K562 (cell line): Measurements from ENCODE around the gene DNAJC1. TPM values are rescaled to one million over a fixed set of nuclear protein-coding genes. Genes with fewer than 3 reads are reported as not detected.

ENCODE experiments used
- ATAC-seq: fragments of 200-7000 bp; cut with Tn5 transposase; 3 replicates; pipeline ENCODE4 v1.9.1; 2020; ENCODE audit warnings: moderate library complexity
- BruUV-seq: library from RNA; stranded (reverse); fragments of 400-500 nt; replicated peaks from 2 replicates; lab custom pipeline; 2021; lab: Mats Ljungman, UMichigan
- CTCF ChIA-PET: fragments of 300-600 bp; formaldehyde crosslinking; extraction: SDS; loops from one replicate; lab custom pipeline; 2021; ENCODE audit warnings: low intra/inter-chr PET ratio; lab: Yijun Ruan, JAX
- POLR2A ChIA-PET: fragments of 300-600, 350-650 bp; sonication (Branson Sonifier 250); formaldehyde crosslinking; extraction: SDS; loops from one replicate; lab custom pipeline; 2021; ENCODE audit warnings: antibody characterized with exemption, inconsistent platforms; lab: Yijun Ruan, JAX
- DNase-seq, 4 experiments: peaks; one replicate each; pipeline versions ENCODE4 v3.0.0 to v3.0.0-alpha.2; 2011 to 2018; ENCODE audit warnings: low spot score in 3 of 4, mixed read lengths in 3 of 4; ENCODE audit errors: extremely low read depth in 1 of 4
- FAIRE-seq: peaks from 2 replicates; lab custom pipeline; 2011; peaks lifted over from hg19 to GRCh38; lab: Jason Lieb, UNC
- H2AFZ ChIP-seq: 2 replicates; pipeline ENCODE4 v1.6.0; 2011; ENCODE audit warnings: low read depth, low read length, control low read depth, inconsistent platforms
- H3K27ac ChIP-seq: fragments of 200-600 bp; 3 replicates; pipeline ENCODE4 v1.8.0; 2011; ENCODE audit warnings: low read depth, mild to moderate bottlenecking, control low read depth, inconsistent platforms, low read length, moderate library complexity, mixed read lengths; ENCODE audit errors: extremely low read depth
- H3K27me3 ChIP-seq, 2 experiments: fragments of 300-600 bp in 1 of 2; 2 replicates in 1 of 2; 3 replicates in 1 of 2; pipeline versions ENCODE4 v1.6.0 to v1.8.0; 2011; ENCODE audit warnings: inconsistent platforms in 2 of 2, low read length in 2 of 2, mild to moderate bottlenecking in 1 of 2, mixed read lengths in 1 of 2, moderate library complexity in 1 of 2; ENCODE audit not compliant: control insufficient read depth in 2 of 2, insufficient read depth in 2 of 2
- H3K36me3 ChIP-seq: fragments of 300-600 bp; 3 replicates; pipeline ENCODE4 v1.8.0; 2011; ENCODE audit warnings: mild to moderate bottlenecking, low read length, inconsistent platforms; ENCODE audit not compliant: control insufficient read depth, insufficient read depth
- H3K4me1 ChIP-seq, 2 experiments: fragments of 200-600 bp in 1 of 2; replicated peaks in 1 of 2; 2 replicates in 1 of 2; 3 replicates in 1 of 2; pipeline versions ENCODE4 v1.5.1 to v1.8.0; 2011; ENCODE audit warnings: inconsistent platforms in 2 of 2, low read length in 2 of 2, mild to moderate bottlenecking in 1 of 2, mixed read lengths in 1 of 2, moderate library complexity in 1 of 2; ENCODE audit not compliant: control insufficient read depth in 2 of 2, insufficient read depth in 2 of 2
- H3K4me2 ChIP-seq: 2 replicates; pipeline ENCODE4 v1.6.1; 2011; ENCODE audit warnings: low read length, control low read depth, inconsistent platforms, mixed read lengths; ENCODE audit not compliant: insufficient read depth
- H3K4me3 ChIP-seq: fragments of 200-600 bp; sonication (generic), shearing (Covaris generic); 2 replicates; pipeline ENCODE4 v1.5.1; 2016; ENCODE audit warnings: control low read depth, inconsistent platforms
- H3K79me2 ChIP-seq: fragments of 200-600 bp; 3 replicates; pipeline ENCODE4 v1.8.0; 2011; ENCODE audit warnings: low read length, inconsistent platforms; ENCODE audit not compliant: control insufficient read depth, insufficient read depth
- H3K9ac ChIP-seq, 2 experiments: 2 replicates each; pipeline versions ENCODE4 v1.6.0 to v1.6.1; 2011; ENCODE audit warnings: low read depth in 2 of 2, low read length in 2 of 2, control low read depth in 1 of 2, inconsistent platforms in 1 of 2, mild to moderate bottlenecking in 1 of 2, mixed read lengths in 1 of 2; ENCODE audit not compliant: insufficient read depth in 1 of 2
- H3K9me1 ChIP-seq: one replicate; pipeline ENCODE4 v1.6.0; 2011; ENCODE audit warnings: inconsistent platforms, mild to moderate bottlenecking, low read length, moderate library complexity; ENCODE audit not compliant: control insufficient read depth, insufficient read depth
- H3K9me3 ChIP-seq: replicated peaks from 2 replicates; pipeline ENCODE4 v1.5.1; 2011; ENCODE audit warnings: low read depth, low read length, inconsistent platforms; ENCODE audit not compliant: control insufficient read depth, insufficient read depth
- H4K20me1 ChIP-seq: replicated peaks from 2 replicates; pipeline ENCODE4 v1.6.1; 2011; ENCODE audit warnings: low read length, inconsistent platforms, mixed read lengths; ENCODE audit not compliant: control insufficient read depth, insufficient read depth
- CBX1 ChIP-seq: sonication (generic); IDR thresholded peaks from 2 replicates; pipeline ENCODE4 v1.6.1; 2016; ENCODE audit warnings: antibody characterized with exemption, low read depth, mild to moderate bottlenecking
- DPF2 ChIP-seq: fragments of 450-650 bp; IDR thresholded peaks from 2 replicates; pipeline ENCODE4 v1.6.1; 2016
- IRF2 ChIP-seq: sonication (generic); formaldehyde crosslinking; IDR thresholded peaks from 2 replicates; pipeline ENCODE4 v1.8.1; 2022; ENCODE audit warnings: mild to moderate bottlenecking, missing genetic modification reagents
- MTA3 ChIP-seq: fragments of 450-650 bp; formaldehyde crosslinking; IDR thresholded peaks from 2 replicates; pipeline ENCODE4 v1.6.1; 2017; ENCODE audit warnings: mild to moderate bottlenecking, borderline replicate concordance
- MYNN ChIP-seq, 2 experiments: sonication (generic); formaldehyde crosslinking in 1 of 2; IDR thresholded peaks; 2 replicates each; pipeline versions ENCODE4 v1.5.0 to v1.6.1; 2016 to 2020; ENCODE audit warnings: antibody characterized with exemption in 1 of 2, missing genetic modification reagents in 1 of 2
- NELFE ChIP-seq: IDR thresholded peaks from 2 replicates; pipeline ENCODE4 v1.6.1; 2011; ENCODE audit warnings: mild to moderate bottlenecking; ENCODE audit not compliant: insufficient read depth, insufficient read length
- NFIC ChIP-seq: fragments of 450-650 bp; IDR thresholded peaks from 2 replicates; pipeline ENCODE4 v1.6.1; 2017; ENCODE audit warnings: mild to moderate bottlenecking, inconsistent platforms
- RAD21 ChIP-seq, 2 experiments: fragments of 250-450 bp in 1 of 2; fragments of 450-650 bp in 1 of 2; sonication (Bioruptor Pico) in 1 of 2; formaldehyde crosslinking in 1 of 2; IDR thresholded peaks in 1 of 2; conservative IDR thresholded peaks in 1 of 2; 2 replicates each; pipeline versions ENCODE4 v1.4.0 to v1.8.0; 2020 to 2022; ENCODE audit warnings: mild to moderate bottlenecking in 2 of 2, moderate library complexity in 1 of 2
- RB1 ChIP-seq: fragments of 450-650 bp; IDR thresholded peaks from 2 replicates; pipeline ENCODE4 v1.6.1; 2017; ENCODE audit warnings: low read depth, mild to moderate bottlenecking
- U2AF1 ChIP-seq: fragments of 200-400 bp; formaldehyde crosslinking; optimal IDR thresholded peaks from 2 replicates; pipeline ENCODE3; 2017; ENCODE audit warnings: mild to moderate bottlenecking, low read depth, low read length, moderate library complexity
- ZBTB17 ChIP-seq: fragments of 450-650 bp; formaldehyde crosslinking; IDR thresholded peaks from 2 replicates; pipeline ENCODE4 v1.4.0; 2020; ENCODE audit warnings: mild to moderate bottlenecking
- ZC3H4 ChIP-seq: sonication (generic); formaldehyde crosslinking; IDR thresholded peaks from 2 replicates; pipeline ENCODE4 v1.9.0; 2021; ENCODE audit warnings: missing genetic modification reagents, borderline replicate concordance
- ZNF197 ChIP-seq: fragments of 200-800 bp; sonication (Bioruptor generic); IDR thresholded peaks from 2 replicates; pipeline ENCODE4 v1.6.1; 2016; ENCODE audit warnings: low read depth, missing genetic modification characterization, missing compliant biosample characterization
- ZNF217 ChIP-seq: sonication (generic); formaldehyde crosslinking; IDR thresholded peaks from 2 replicates; pipeline ENCODE4 v1.8.0; 2022; ENCODE audit warnings: mild to moderate bottlenecking, missing genetic modification reagents
- ZNF551 ChIP-seq: fragments of 250-450 bp; sonication (Bioruptor Pico); IDR thresholded peaks from 2 replicates; pipeline ENCODE4 v1.5.0; 2021; ENCODE audit warnings: mild to moderate bottlenecking, moderate library complexity
- ZZZ3 ChIP-seq: fragments of 450-650 bp; IDR thresholded peaks from 2 replicates; pipeline ENCODE4 v1.6.1; 2016; ENCODE audit warnings: antibody characterized with exemption, mild to moderate bottlenecking, moderate library complexity
- WGBS: fragments of 100-300 bp; shearing (Covaris generic); methylation state at CpG from one replicate; pipeline ENCODE4 v1.1.6; 2016; ENCODE audit warnings: low coverage, mixed read lengths; ENCODE audit not compliant: insufficient coverage; ENCODE audit errors: missing lambda C conversion rate; 5-methylcytosine and 5-hydroxymethylcytosine counted together
- in situ Hi-C: fragments of 300-500 bp; cut with MboI; formaldehyde crosslinking; loops from 4 replicates; pipeline ENCODE4 v1.15.0; 2018; ENCODE audit warnings: inconsistent platforms, mixed read lengths
- intact Hi-C: fragments of 100-400 bp; cut with micrococcal nuclease; formaldehyde crosslinking; loops from 2 replicates; pipeline ENCODE4 v1.14.2; 2022
- polyA plus RNA-seq, 8 experiments: library from polyadenylated mRNA; depleted of rRNA in 4 of 8; stranded (reverse) in 5 of 8; unstranded in 3 of 8; fragments of >200 nt; fragmentation: Nextera tagmentation in 2 of 8; fragmentation: Illumina TruSeq in 1 of 8; extraction: Ambion mirVana in 2 of 8; extraction: Trizol in 1 of 8; gene quantifications; 2 replicates each; pipeline versions ENCODE4 v1.2.1 to v1.2.3, GENCODE V29; 2011 to 2014; ENCODE audit warnings: inconsistent platforms in 1 of 8, missing spikeins in 1 of 8
- total RNA-seq, 7 experiments: library from RNA; depleted of rRNA in 6 of 7; stranded (reverse); fragments of >200 nt in 6 of 7; fragmentation: Illumina TruSeq in 2 of 7; extraction: Trizol in 2 of 7; gene quantifications; 2 replicates each; pipeline versions ENCODE4 v1.2.1 to v1.2.3, GENCODE V29; 2011 to 2021; ENCODE audit warnings: low replicate concordance in 1 of 7

The DNAJC1 gene
- total and polyA plus RNA-seq, 9 of the 15 experiments (the other 6 are each of a cell fraction or from before 2014, with no cell fraction given), result 5.4 to 77.6 (median 40.3) TPM

DNA sequence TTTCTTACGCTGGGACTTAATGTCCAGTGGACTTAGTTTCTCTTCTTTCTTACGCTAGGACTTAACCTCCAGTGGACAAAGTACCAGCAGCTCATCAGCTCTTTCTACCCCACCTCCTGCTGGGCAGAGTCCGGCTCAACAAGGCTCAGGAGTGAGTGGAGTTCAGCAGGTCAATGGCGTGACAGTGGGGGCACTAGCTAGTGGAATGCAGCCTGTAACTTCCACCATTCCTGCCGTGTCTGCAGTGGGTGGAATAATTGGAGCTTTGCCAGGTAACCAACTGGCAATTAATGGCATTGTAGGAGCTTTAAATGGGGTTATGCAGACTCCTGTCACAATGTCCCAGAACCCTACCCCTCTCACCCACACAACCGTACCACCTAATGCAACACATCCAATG, 269.8 kb downstream of the DNAJC1 start:
- no TSS peak for BruUV-seq
- POLR2A ChIA-PET, result interaction anchor here (0.8 kb wide), 1 partner anchor 8 kb away, joined by 3 read pairs; no protein-coding TSS in a partner anchor
- no peak for DNase-seq
- CTCF ChIA-PET, result no interaction called here
- Histone ChIP-seq H3K27me3 (no peaks in the 10 kb centered on the region), H3K9me1 (no peaks in the 10 kb centered on the region), H3K9me3 (no peaks in the 10 kb centered on the region), H3K4me2 (no peak overlapping the region), H4K20me1 (no peaks in the 10 kb centered on the region), H3K79me2 (no peaks in the 10 kb centered on the region; the same call in 2 of the 3 replicates), H3K4me3 (no peak overlapping the region), H3K36me3 (peaks cover 86% of the 10 kb centered on the region), H3K4me1 (no peaks in the 10 kb centered on the region), H3K9ac (no peak overlapping the region), H2AFZ (no peak overlapping the region), H3K27ac (no peak overlapping the region)
- no peak for ATAC-seq
- peak; percentile 72 for TF ChIP-seq NFIC
- TF ChIP-seq NELFE, result no peak
- FAIRE-seq, result no peak
- WGBS, result 85% methylated on average over 6 of the region's 6 CpGs
- intact Hi-C loops, result loop anchor here (2.0 to 5.0 kb wide), 2 partner anchors 219 to 455 kb away; no protein-coding TSS in a partner anchor
- in situ Hi-C loops, result no loop called here

DNA sequence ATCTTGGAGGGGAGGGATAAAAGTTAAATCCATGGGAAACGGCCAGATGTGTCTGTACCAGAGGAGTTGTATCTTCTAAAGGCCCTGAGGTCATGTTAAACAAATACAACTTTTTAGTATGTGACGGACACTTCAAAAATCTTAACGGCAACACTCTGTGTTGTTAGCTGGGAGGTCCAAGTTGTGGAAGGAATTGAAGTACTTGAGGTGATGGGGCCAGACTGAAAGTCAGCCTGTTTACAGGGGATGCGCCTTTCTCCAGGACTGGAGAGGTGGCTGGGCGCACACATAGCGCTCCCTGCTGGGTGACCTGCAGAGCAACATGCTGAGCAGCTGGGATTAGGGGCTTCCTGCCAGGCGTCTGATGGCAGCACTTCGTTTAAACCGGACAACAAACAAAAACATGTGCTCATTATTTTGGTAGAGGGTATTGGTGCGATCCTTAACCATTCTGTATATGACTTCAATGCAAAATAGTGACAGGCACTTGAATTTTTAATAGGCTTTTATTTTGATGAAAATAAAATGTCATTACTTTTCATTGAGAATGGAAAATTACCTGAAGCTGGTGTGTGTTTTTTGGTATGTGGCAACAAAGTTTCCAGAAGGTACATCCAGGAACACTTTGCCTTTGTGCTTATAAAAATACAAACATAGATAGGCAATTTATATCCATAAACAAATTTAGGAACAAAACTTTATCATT, 271.3 kb downstream of the DNAJC1 start:
- Histone ChIP-seq H3K4me2 (no peak overlapping the region), H3K27ac (no peak overlapping the region), H3K4me1 (no peaks in the 10 kb centered on the region; a peak in 1 of 5 replicates), H3K9ac (no peak overlapping the region), H3K36me3 (peaks cover 91% of the 10 kb centered on the region), H3K79me2 (no peaks in the 10 kb centered on the region; the same call in 2 of the 3 replicates), H2AFZ (no peak overlapping the region), H4K20me1 (no peaks in the 10 kb centered on the region), H3K9me1 (no peaks in the 10 kb centered on the region), H3K4me3 (no peak overlapping the region), H3K27me3 (no peaks in the 10 kb centered on the region), H3K9me3 (no peaks in the 10 kb centered on the region)
- intact Hi-C loops (loop anchor here (1.0 to 5.0 kb wide), 3 partner anchors 220 to 453 kb away; no protein-coding TSS in a partner anchor), in situ Hi-C loops (no loop called here)
- FAIRE-seq (peak; percentile 84), ATAC-seq (peak; percentile 99), DNase-seq (peak; percentile 56 to 74 (median 68))
- ChIA-PET CTCF (interaction anchor here (2.6 kb wide), 1 partner anchor 236 kb away, joined by 15 read pairs; no protein-coding TSS in a partner anchor), POLR2A (interaction anchor here (0.6 to 1.1 kb wide), 5 partner anchors 45 to 251 kb away, joined by 3 read pairs; no protein-coding TSS in a partner anchor)
- no TSS peak for BruUV-seq
- 60% methylated on average over 10 of the region's 10 CpGs for WGBS
- TF ChIP-seq DPF2 (no peak), ZNF217 (CRISPR knock-in tag) (no peak), CBX1 (no peak), IRF2 (no peak), NFIC (peak; percentile 22; the same call in 1 of the 2 replicates), RB1 (peak; percentile 57; the same call in 1 of the 2 replicates), MYNN (IDR thresholded peaks at IDR 0.05) (no peak), MYNN (CRISPR knock-in tag; IDR thresholded peaks at IDR 0.05) (no peak), MTA3 (peak; percentile 40; the same call in 1 of the 2 replicates), ZNF551 (no peak), RAD21 (CRISPR knock-in tag; conservative IDR thresholded peaks at IDR 0.05 in 1 of 2, IDR thresholded peaks at IDR 0.05 in 1 of 2) (peak; percentile 73 to 92), U2AF1 (no peak), ZNF197 (CRISPR knock-in tag) (no peak), ZC3H4 (CRISPR knock-in tag) (no peak), ZBTB17 (CRISPR knock-in tag) (no peak), ZZZ3 (no peak)
